Mucosa of stomach (tissue), 1 donor: ENCODE data around the gene SLC8A3.

Experiments used
- H3K27me3 ChIP-seq: one replicate; pipeline ENCODE4 v1.7.0; 2013; ENCODE audit warnings: mild to moderate bottlenecking, low read length; ENCODE audit not compliant: control insufficient read depth, insufficient read depth
- H3K36me3 ChIP-seq: one replicate; pipeline ENCODE4 v1.7.0; 2013; ENCODE audit warnings: low read length; ENCODE audit not compliant: control insufficient read depth, insufficient read depth
- H3K4me1 ChIP-seq: one replicate; pipeline ENCODE4 v1.7.0; 2013; ENCODE audit warnings: mild to moderate bottlenecking, low read length; ENCODE audit not compliant: control insufficient read depth, insufficient read depth
- H3K4me3 ChIP-seq: one replicate; pipeline ENCODE4 v1.7.0; 2013; ENCODE audit warnings: low read length
- H3K9ac ChIP-seq: one replicate; pipeline ENCODE4 v1.7.0; 2013; ENCODE audit warnings: mild to moderate bottlenecking, low read length, moderate library complexity
- H3K9me3 ChIP-seq: one replicate; pipeline ENCODE4 v1.7.0; 2013; ENCODE audit warnings: mild to moderate bottlenecking, low read length, moderate library complexity; ENCODE audit not compliant: control insufficient read depth
- donor health status: Pancreatic carcinoma.

The SLC8A3 gene

DNA sequence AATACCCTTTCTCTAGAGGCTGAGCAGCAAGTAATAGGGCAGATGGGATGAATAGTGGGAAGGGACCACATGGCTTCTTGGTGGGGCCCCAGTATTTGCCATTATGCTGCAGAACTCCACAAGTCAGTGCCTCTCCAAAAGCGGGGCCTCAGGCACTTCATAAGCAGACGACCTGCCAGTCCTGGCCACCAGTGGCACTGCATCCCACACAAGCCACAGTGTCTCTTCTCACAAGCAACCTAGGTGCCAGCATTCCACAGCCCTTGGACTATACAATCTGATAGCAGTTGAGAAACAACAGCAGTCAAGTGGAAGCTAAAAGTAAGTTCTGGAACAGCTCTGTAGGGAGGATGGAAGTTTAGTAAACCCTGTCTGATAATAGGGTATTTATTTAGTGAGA, 4.2 kb upstream of the SLC8A3 start:
- no peak overlapping the region for H3K9ac ChIP-seq
- H3K27me3 ChIP-seq: peaks cover 36% of the 10 kb centered on the region
- H3K36me3 ChIP-seq: no peaks in the 10 kb centered on the region
- no peak overlapping the region for H3K4me3 ChIP-seq
- no peaks in the 10 kb centered on the region for H3K9me3 ChIP-seq
- peaks cover 4% of the 10 kb centered on the region for H3K4me1 ChIP-seq

GRCh38 chr14:70190156-70190555, 1.4 kb upstream of the SLC8A3 start:
- no peak overlapping the region for H3K9ac ChIP-seq
- H3K36me3 ChIP-seq: no peaks in the 10 kb centered on the region
- H3K4me1 ChIP-seq: peaks cover 6% of the 10 kb centered on the region
- H3K27me3 ChIP-seq: peaks cover 53% of the 10 kb centered on the region
- H3K9me3 ChIP-seq: no peaks in the 10 kb centered on the region
- H3K4me3 ChIP-seq: no peak overlapping the region

GRCh38 chr14:70189456-70190077, 816 bp upstream of the SLC8A3 start:
- Histone ChIP-seq H3K4me1 (peaks cover 6% of the 10 kb centered on the region), H3K36me3 (no peaks in the 10 kb centered on the region), H3K4me3 (no peak overlapping the region), H3K9ac (no peak overlapping the region), H3K27me3 (peaks cover 53% of the 10 kb centered on the region), H3K9me3 (no peaks in the 10 kb centered on the region)

- Histone ChIP-seq H3K4me1 (peaks cover 6% of the 10 kb centered on the region), H3K36me3 (no peaks in the 10 kb centered on the region), H3K9me3 (no peaks in the 10 kb centered on the region), H3K4me3 (no peak overlapping the region), H3K9ac (no peak overlapping the region), H3K27me3 (peaks cover 53% of the 10 kb centered on the region)
Observed at GRCh38 chr14:70188322-70188658, 461 bp downstream of the SLC8A3 start.

GRCh38 chr14:70186900-70187451, 1.8 kb downstream of the SLC8A3 start:
- Histone ChIP-seq H3K27me3 (peaks cover 50% of the 10 kb centered on the region), H3K4me1 (peaks cover 6% of the 10 kb centered on the region), H3K9ac (no peak overlapping the region), H3K36me3 (no peaks in the 10 kb centered on the region), H3K9me3 (no peaks in the 10 kb centered on the region), H3K4me3 (no peak overlapping the region)

DNA sequence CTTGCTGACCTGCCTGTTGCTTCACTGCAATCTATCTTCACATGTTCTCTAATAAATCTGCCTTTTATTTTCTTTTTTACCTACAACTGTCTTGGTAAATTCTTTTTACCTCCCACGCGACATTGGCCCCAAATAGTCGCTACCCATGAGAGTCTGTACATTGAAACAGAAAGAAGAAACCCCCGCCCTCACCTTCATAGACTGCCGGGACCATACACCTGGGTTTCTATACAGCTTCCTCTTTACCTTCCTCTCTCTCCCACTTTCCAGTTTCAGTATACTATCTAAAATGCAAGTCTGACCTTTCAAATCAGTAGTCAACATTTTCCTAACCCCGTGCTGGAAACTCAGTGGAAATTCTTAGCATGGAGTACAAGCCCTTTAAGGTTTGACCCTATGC, 4.8 kb downstream of the SLC8A3 start:
- H3K36me3 ChIP-seq: no peaks in the 10 kb centered on the region
- peaks cover 28% of the 10 kb centered on the region for H3K27me3 ChIP-seq
- no peak overlapping the region for H3K9ac ChIP-seq
- H3K4me1 ChIP-seq: peaks cover 6% of the 10 kb centered on the region
- no peaks in the 10 kb centered on the region for H3K9me3 ChIP-seq
- no peak overlapping the region for H3K4me3 ChIP-seq

- no peaks in the 10 kb centered on the region for H3K4me1 ChIP-seq
- H3K9me3 ChIP-seq: no peaks in the 10 kb centered on the region
- no peak overlapping the region for H3K9ac ChIP-seq
- H3K4me3 ChIP-seq: no peak overlapping the region
- H3K36me3 ChIP-seq: no peaks in the 10 kb centered on the region
- H3K27me3 ChIP-seq: peaks cover under 1% of the 10 kb centered on the region
Observed at GRCh38 chr14:70181276-70181675, 7.5 kb downstream of the SLC8A3 start.

GRCh38 chr14:70180718-70181117, 8.0 kb downstream of the SLC8A3 start:
- no peak overlapping the region for H3K9ac ChIP-seq
- H3K4me1 ChIP-seq: no peaks in the 10 kb centered on the region
- no peaks in the 10 kb centered on the region for H3K36me3 ChIP-seq
- H3K27me3 ChIP-seq: no peaks in the 10 kb centered on the region
- no peaks in the 10 kb centered on the region for H3K9me3 ChIP-seq
- no peak overlapping the region for H3K4me3 ChIP-seq

DNA sequence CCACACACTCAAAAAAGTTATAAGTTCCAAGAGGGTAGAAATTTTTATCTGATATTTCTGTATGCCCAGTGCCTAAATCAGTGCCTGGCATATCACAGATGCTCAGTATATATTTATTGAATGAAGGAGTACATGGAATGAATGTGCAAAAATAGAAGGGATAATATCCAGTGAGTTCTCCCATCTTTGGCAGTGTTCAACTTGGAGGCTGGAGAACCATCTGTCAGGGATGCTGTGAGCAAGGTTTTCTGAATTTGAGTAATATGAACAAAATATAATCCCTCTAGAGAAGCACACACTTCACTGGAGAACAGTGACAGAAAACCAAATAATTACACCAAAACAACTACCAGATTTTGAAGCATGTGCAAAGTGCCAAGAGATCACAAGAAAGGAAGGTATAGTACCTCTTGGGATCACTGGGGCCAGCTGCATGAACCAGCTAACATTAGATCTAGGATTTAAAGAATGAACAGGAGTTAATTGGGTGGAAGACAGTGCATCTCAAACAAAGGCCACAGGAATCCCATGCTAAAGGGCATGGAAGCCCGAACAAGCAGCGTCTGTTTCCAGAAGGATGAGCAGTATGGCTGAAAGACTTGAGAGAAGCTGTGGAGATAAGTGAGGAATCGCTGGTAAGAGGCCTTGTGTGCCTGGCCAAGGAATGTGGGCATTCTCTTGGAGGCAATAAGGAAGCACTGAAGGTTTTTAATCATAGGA, 11.5 kb downstream of the SLC8A3 start:
- Histone ChIP-seq H3K36me3 (no peaks in the 10 kb centered on the region), H3K9me3 (no peaks in the 10 kb centered on the region), H3K4me3 (no peak overlapping the region), H3K4me1 (no peaks in the 10 kb centered on the region), H3K27me3 (no peaks in the 10 kb centered on the region), H3K9ac (no peak overlapping the region)

- Histone ChIP-seq H3K36me3 (no peaks in the 10 kb centered on the region), H3K4me1 (no peaks in the 10 kb centered on the region), H3K27me3 (no peaks in the 10 kb centered on the region), H3K9ac (no peak overlapping the region), H3K4me3 (no peak overlapping the region), H3K9me3 (no peaks in the 10 kb centered on the region)
Observed at GRCh38 chr14:70173569-70173968, 15.2 kb downstream of the SLC8A3 start.

DNA sequence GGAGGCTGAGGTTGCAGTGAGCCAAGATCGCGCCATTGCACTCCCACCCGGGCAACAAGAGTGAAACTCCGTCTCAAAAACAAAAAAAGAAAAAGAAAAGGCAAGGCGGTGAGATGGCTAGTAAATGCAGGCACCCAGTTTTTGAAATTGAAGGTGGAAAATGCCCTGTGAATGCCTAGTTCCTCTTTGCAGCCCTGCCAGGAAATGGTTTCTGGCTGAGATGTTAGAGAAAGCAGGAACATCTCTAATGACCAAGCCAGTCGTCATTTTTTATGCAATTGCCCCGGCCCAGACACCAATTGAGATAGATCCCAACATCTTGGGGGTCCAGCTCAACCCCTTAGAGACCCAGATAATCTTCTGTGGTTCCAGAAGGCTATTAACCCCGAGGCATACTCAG, 17.0 kb downstream of the SLC8A3 start:
- Histone ChIP-seq H3K9me3 (no peaks in the 10 kb centered on the region), H3K36me3 (no peaks in the 10 kb centered on the region), H3K9ac (no peak overlapping the region), H3K4me1 (no peaks in the 10 kb centered on the region), H3K27me3 (no peaks in the 10 kb centered on the region), H3K4me3 (no peak overlapping the region)

- Histone ChIP-seq H3K9me3 (no peaks in the 10 kb centered on the region), H3K27me3 (no peaks in the 10 kb centered on the region), H3K4me1 (no peaks in the 10 kb centered on the region), H3K9ac (no peak overlapping the region), H3K4me3 (no peak overlapping the region), H3K36me3 (no peaks in the 10 kb centered on the region)
Observed at GRCh38 chr14:70170976-70171375, 17.8 kb downstream of the SLC8A3 start.
